GM19193 (cell line): Measurements from ENCODE around the gene ARRB1.

Experiments used
- POLR2A ChIP-seq: IDR thresholded peaks from 4 replicates; pipeline ENCODE4 v1.6.1; 2011; ENCODE audit not compliant: insufficient read depth, insufficient read length; ENCODE audit errors: extremely low read depth

The ARRB1 gene

DNA sequence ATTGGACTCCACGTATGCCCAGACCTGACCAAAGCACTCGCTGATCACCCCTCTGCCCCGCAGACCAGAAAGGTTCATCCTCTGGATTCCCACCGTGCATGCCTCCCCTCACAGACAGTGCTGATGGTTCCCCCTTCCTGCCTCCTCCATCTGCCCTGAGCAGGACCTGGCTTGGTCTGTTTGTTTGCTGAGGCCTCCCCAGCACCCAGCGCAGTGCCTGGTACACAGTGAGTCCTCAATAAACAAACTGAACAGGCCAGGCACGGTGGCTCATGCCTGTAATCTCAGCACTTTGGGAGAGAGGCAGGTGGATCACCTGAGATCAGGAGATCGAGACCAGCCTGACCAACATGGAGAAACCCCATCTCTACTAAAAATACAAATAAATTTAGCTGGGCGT, 24.2 kb upstream of the ARRB1 start:
- no peak for TF ChIP-seq POLR2A

DNA sequence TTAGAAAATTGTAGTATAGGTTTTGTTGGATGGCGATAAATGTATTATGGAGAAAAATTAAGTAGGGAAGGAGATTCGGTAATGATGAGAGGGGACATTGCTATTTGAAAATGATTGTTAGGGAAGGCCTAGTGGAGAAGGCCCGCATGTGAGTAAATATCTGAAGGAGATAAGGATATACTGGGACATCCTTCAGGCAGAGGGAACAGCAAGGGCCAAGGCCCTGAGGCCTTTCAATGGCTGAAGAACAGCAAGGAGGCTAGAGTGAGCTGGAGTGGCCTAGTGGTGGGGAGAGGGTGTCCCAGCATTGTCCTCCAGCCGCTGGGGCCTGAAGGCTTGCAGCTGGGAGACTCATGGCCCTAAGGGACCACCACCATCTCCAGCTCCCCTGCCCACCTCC, 23.2 kb upstream of the ARRB1 start:
- TF ChIP-seq POLR2A, result no peak

DNA sequence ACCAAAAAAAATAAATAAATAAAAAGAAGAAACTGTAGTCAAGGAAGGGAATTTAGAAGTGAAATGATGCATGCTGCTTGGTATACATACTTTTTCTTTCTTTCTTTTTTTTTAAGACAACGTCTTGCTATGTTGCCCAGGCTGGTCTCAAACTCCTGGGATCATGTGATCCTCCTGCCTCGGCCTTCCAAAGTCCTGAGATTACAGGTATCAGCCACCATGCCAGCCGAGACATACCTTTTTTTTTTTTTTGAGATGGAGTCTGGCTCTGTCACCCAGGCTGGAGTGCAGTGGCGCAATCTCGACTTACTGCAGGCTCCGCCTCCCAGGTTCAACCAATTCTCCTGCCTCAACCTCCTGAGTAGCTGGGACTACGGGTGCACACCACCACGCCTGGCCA, 21.7 kb upstream of the ARRB1 start:
- no peak for TF ChIP-seq POLR2A

- no peak for TF ChIP-seq POLR2A
Observed at GRCh38 chr11:75371949-75372876, 20.8 kb upstream of the ARRB1 start.

DNA sequence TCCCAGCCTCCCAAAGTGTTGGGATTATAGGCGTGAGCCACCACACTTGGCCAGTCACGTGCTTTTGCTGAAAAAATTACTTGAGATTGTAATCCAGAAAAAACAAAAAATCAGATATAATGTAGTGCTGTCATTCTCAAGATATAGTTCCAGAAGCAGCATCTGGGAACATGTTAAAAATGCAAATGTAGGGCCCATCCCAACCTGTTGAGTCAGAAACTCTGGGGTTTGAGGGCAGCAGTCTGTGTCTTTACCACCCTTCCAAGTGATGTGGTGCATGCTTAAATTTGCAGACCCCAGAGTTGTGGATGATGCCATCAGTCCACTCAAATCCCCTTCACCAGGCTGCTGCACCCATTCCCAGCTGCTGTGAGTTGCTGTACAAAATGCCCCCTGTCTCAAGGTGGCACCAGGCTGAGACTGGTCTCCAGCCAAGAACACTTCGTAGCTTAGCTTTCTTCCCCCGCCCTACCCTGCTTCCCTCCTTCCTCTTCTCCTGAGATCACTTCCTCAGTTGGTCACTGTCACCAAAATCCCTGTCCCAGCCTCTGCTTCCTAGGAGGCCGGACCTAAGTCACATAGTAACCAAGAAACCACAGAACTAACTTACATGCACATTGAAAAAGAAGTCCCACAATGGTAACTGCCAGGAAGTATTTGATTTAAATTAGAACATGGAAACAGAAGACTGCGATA, 18.2 kb upstream of the ARRB1 start:
- no peak for TF ChIP-seq POLR2A

DNA sequence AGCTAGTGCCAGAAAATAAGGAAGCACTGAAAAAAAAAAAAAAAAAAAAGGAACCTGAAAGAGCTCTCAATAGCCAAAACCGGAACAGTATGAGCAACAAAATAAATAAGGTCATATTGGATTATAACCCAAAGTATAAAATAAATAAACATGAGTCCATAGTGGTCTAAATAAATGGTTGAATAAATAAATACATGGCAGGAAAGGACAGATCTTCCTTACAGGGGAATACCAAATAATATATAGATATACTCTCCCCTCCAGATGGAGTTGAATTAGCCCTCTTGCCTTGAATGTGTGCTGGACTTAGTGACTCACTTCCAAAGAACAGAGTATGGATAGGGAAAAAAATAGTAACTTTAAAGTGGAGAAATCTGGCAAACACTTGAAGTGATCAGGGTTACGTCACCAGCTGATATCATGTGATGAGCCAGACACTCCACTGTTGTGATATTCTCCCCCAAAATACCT, 14.3 kb upstream of the ARRB1 start:
- TF ChIP-seq POLR2A, result no peak

GRCh38 chr11:75356613-75357012, 5.2 kb upstream of the ARRB1 start:
- no peak for TF ChIP-seq POLR2A

- TF ChIP-seq POLR2A, result no peak
Observed at GRCh38 chr11:75355051-75355450, 3.6 kb upstream of the ARRB1 start.

DNA sequence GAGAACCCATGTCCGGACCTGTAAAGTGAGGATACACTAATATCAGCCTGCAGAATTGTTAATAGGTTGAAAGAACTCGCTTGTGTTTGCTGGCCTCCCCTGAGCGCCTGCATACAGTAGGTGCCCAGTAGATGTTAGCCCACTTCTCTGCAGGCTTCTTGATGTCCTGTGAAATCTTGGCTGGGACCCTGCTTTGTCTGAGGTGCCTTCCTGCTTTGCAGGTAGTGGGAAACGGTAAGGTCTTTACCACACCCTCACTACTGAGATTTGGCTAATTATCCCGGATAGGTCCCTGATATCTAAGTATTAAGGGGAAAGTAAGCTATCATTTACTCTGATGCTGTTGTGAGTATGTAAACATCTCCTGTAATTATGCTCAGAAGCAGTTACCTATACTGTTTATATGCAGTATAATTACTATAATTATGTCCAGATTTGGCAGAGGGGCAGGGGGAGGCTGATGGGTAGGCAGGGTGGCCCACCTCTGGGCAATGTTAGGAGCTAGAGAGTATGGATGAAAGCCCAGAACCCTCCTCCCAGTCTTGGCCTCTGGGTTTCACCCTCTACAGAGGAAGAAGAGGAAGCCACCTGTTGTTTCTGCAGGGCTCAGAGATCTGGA, 1.2 kb upstream of the ARRB1 start:
- TF ChIP-seq POLR2A, result no peak

DNA sequence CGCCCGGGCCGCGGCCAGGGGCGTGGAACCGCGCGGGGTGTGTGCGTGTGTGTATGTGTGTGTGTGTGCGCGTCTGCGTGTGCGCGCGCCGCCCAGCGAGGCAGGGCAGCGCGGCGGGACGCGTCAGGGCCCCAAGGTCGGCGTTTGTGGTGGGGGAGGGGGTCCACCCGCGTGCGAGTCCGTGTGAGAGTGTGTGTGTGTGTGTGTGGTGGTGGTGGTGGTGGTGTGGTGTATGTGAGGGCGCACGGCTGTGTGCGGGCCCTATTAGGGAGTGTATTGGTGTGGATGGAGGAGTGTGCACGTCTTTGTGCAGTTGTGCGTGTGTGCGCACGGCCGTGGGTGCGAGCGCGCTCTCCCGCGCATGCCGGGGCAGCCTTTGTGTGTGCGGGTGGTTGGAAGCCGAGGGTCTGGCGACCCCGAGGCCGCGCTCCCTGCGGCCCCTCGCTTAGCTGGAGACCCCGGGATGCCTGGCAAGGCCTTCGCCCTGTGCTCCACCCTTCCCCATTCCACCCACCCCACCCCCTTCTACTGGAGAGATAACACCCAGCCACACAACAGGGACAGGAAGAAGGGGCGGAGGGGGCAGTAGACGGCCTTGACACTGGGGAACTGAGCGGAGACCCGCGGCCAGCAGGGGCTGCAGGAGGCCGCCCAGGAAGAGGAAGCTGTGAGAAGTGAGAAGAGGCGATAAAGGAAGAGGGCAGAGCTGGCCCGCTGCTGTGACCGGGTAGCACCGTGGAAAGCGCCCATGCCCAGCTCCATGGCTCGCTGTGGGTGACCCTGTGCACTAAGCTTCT, 528 bp upstream of the ARRB1 start:
- no peak for TF ChIP-seq POLR2A

GRCh38 chr11:75350743-75351540, 519 bp downstream of the ARRB1 start:
- TF ChIP-seq POLR2A, result no peak

DNA sequence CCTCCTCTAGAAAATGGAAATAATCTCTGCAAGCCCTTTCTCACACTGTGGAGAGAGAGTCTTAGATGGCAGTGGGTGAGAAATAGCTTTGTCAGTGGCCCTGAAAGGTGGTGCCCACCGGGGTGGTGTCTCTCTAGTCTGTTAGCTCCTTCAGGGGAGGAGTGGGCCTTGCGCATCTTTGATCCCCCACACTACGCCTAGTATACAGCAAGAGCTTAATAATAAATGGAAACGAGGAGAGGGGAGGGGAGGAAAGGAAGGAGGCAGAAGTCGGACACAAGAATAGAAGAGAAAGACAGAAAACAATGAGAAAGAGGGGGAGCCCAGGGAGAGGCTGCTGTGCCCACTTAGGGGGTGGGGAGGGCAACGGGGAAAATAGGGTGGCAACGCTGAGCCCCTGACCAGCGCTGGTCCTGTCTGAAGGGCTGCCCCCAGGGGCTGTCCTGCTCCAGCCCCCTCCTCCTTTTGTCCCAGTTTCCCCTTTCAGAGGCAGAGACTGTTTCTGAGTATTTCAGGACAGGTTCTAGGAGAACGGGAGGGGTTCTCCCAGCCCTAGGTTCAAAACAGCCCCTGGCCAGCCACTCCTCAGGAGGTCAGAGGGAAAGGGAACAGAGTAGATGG, 1.2 kb downstream of the ARRB1 start:
- TF ChIP-seq POLR2A, result no peak

GRCh38 chr11:75349521-75350116, 1.8 kb downstream of the ARRB1 start:
- no peak for TF ChIP-seq POLR2A
